GM12874 (cell line): ENCODE results near the gene KCNG1.

Experiments used
- CTCF ChIP-seq: IDR thresholded peaks from 2 replicates; pipeline ENCODE4 v1.5.1; 2011; ENCODE audit warnings: low read depth, mild to moderate bottlenecking, control low read depth, low read length, moderate library complexity; ENCODE audit not compliant: insufficient read depth

The KCNG1 gene

GRCh38 chr20:51001430-51002265 is 21.3 kb downstream of the KCNG1 start:
- no peak for TF ChIP-seq CTCF

GRCh38 chr20:50999355-50999754 is 23.6 kb downstream of the KCNG1 start:
- TF ChIP-seq CTCF: no peak

GRCh38 chr20:50996901-50997865 is 25.7 kb downstream of the KCNG1 start:
- TF ChIP-seq CTCF: no peak

- no peak for TF ChIP-seq CTCF
These were observed 27.4 kb downstream of the KCNG1 start for GRCh38 chr20:50995506-50995905.

GRCh38 chr20:50993876-50994275 is 29.0 kb downstream of the KCNG1 start:
- no peak for TF ChIP-seq CTCF

GRCh38 chr20:50992733-50993457 is 30.0 kb downstream of the KCNG1 start:
- peak; percentile 54 for TF ChIP-seq CTCF

- TF ChIP-seq CTCF: no peak
These were observed 30.6 kb downstream of the KCNG1 start for GRCh38 chr20:50992336-50992732.
